ENCODE data around the gene CEP295NL.
"Not testable (repeated sequence)": the region's sequence is repeated elsewhere in the genome, so short reads cannot be mapped to it uniquely, and the experiment has no call there.

CEP295NL gene

GRCh38 chr17:78933025-78933958 is 30.3 kb upstream of the CEP295NL start:
- in situ Hi-C loops (cut with MboI; ENCODE audit: low sequenced_read_pairs), result no loop called here

DNA sequence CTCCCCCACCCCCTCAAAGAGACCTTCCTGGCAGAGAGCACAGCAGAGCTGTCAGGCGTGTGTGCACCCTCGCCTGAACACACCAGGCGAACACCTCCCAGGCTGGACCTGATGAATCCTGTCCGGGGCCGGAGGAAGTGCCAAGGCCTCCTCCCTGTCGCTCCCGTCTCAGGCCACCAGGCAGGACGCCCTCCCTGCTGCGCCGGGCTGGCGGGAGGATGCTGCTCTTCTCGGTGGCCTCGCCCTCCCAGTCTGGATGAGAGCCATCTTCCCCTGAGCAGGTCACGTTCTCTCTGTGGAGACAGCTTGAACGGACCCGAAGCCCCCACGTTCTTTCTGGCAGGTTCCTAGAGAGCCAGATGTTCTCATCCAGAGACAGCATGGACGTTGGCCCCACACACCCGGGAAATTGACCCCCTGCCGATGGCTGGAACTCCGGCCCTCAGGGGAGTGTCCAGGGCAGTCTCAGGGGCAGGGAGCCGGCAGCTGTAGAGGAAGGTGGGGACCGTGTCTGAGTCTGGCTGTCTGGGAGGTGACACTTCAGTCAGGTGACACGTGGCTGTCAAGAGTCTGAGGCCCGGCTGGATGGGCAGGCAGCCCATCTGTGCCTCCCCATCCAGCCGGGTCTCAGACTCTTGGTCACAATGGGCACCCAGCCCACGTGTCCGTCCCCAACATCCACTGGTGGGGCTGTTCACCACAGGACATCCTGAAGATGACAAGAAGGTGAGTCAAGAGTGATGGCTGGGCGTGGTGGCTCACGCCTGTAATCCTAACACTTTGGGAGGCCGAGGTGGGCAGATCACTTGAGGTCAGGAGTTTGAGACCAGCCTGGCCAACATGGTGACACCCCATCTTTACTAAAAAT is 27.1 kb upstream of the CEP295NL start:
- in situ Hi-C loops (cut with MboI; ENCODE audit: low sequenced_read_pairs), result no loop called here

GRCh38 chr17:78925662-78926555 is 22.9 kb upstream of the CEP295NL start:
- in situ Hi-C loops (cut with MboI; ENCODE audit: low sequenced_read_pairs), result no loop called here

DNA sequence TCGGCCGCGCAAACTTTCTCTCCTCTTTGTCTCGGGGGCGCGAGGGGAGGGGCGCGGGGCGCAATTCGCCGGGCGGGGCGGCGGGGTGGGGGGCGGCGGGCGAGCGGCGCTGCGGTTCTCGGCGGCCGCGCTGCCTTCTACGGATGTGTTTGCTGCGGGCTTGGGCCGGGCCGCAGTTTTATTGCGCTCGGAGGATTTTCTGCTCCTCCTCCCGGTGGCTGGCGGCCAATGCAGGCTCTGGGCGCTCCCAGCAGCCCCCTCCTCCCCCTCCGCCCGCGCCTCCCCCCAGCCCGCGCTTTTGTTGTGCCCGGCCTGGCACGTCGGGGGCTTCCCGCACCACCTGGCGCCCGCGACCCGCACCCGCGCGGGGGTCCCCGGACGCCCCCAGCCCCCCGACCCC is 22.2 kb upstream of the CEP295NL start, which contains the start of gene TIMP2:
TSS of gene TIMP2 (minus strand) at position 154 of the 400 bp plus-strand sequence. CDS start 299 bp downstream, outside the sequence.
- in situ Hi-C loops (cut with MboI; ENCODE audit: low sequenced_read_pairs), result no loop called here

GRCh38 chr17:78924481-78925151 is 21.6 kb upstream of the CEP295NL start:
- in situ Hi-C loops (cut with MboI; ENCODE audit: low sequenced_read_pairs), result no loop called here

DNA sequence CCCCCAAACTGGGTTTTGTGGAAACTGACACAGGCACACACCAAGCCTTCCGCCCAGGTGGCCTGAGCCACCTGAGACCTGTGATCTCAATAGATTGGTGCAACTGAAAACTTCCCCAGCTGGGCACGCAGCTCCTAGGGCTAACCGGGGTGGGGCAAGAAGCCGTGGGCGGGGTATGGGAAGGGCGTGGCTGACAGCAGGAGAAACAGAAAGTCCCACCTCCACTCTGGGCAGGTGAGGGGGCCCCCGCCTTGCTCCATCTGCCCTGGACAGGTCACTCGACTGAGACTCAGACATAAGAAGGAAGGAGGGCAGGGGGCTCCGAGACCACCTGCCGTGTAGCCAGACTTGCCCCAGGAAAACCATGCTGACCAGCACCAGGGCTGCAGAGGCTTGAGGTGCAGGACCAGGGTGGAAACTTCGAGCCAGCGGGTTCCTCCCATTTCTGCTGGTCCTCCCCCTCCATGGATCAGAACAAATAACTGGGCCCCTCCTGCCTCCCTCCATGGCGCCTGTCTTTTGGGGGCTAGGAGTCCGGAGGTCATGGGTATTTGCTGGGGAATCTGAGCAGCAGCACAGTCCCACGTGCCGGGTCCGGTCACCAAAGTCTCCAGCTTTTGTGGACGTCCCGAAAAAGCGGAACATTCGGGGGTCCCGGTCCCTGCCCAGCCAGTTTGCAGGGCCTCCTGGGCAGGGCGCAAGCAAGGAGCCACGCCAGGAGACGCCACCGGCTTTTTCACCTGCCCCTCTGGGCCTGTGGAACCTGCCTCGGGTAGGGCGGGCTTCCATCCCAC is 20.9 kb upstream of the CEP295NL start:
- in situ Hi-C loops (cut with MboI; ENCODE audit: low sequenced_read_pairs), result no loop called here

DNA sequence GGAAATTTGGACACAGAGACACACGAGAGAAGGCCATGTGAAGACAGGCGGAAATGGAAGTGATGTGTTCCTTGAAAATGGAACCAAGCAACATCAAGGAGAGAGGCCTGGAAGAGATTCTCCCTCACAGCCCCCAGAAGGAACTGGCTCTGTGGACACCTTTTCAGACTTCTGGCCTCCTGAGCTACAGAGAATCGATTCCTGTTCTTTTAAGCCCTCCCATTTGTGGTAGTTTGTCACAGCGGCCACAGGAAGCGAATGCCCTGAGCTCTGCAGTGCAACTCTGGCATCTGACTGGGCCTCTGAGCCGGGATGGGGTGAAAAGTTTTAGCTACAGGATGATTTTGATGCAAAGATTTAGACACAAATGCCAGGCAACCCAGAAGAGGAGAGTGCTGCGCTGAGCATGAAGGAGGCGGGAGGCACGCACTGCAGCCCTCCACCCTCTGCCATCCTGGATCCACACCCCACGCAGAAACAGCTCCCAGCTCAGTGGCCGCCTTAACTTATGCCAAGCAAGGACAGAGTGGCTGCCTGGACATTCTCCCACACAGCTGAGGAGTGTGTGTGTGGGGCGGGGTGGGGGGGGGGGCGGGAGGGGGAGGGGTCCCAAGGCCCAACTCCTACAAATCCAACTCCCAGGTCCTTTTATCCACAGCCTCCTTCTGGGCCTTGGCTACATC is 20.0 kb upstream of the CEP295NL start:
- in situ Hi-C loops (cut with MboI; ENCODE audit: low sequenced_read_pairs), result no loop called here

- in situ Hi-C loops (cut with MboI; ENCODE audit: low sequenced_read_pairs), result no loop called here
Measured at GRCh38 chr17:78921437-78921971, 18.5 kb upstream of the CEP295NL start.

DNA sequence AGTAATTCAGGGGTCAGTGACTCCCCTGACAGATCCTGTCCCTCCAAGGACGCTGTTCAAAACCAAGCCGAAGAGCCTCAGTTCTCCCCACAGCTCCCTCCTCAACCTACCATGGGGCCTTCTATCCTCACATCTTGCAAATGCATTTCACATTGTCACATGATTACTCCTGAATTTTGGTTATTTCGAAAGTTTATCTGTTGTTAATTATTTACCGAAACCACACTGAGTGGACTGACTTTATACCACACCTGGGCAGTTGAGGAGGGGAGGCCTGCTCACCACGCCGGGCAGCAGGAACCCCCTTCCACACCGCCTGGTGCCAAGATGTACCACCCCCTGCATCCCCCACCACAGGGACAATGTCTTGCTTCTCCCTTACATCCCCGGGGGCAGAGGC is 17.5 kb upstream of the CEP295NL start:
- in situ Hi-C loops (cut with MboI; ENCODE audit: low sequenced_read_pairs), result no loop called here

DNA sequence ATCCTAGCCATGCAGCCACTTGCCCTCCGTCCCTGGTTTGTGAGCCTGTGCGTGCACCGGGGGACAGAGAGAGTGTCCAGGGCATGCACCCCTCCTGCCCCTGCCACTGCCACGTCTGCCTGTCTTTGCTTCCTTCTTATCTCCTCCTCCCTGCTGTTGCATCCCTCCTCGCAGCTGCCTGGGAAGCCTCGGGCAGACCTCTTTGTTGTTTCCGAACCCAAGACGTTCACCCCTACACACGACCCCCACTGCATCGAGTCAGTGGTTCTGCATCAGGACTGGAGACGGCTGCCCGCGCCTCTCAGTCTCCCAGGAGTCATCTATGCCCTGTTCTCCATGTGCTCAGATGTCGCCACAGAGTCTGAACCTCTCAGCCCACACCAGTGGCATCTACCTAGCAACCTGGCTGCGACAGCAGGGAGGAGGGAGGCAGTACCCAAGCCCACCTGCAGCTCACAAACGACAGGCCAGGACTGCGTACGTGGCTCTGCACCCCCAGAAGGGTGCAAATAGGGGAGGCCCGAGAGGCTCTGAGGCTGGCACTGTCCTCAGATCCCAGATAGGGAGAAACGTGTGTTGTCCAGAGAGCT is 17.0 kb upstream of the CEP295NL start:
- in situ Hi-C loops (cut with MboI; ENCODE audit: low sequenced_read_pairs), result no loop called here

DNA sequence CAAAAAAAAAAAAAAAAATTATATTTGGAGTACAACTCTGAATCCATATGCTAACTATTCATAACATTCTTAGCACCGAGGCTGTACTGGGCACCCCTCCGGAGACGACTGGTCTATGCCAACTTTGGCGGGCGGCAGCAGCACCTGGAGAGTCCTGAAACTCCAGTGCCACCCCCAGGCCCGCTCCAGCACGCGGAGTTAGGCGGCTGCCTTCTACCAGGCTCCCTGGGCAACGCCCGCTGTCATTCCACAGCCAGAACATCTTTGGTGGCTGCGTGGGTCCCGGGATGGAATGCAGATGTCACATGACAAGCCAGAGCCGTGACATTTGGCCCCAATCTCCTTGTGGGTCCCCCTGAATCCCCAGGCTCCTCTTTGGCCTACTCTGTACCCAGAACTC is 16.0 kb upstream of the CEP295NL start:
- in situ Hi-C loops (cut with MboI; ENCODE audit: low sequenced_read_pairs), result no loop called here

GRCh38 chr17:78917451-78918275 is 14.7 kb upstream of the CEP295NL start:
- in situ Hi-C loops (cut with MboI; ENCODE audit: low sequenced_read_pairs), result no loop called here

- in situ Hi-C loops (cut with MboI; ENCODE audit: low sequenced_read_pairs), result no loop called here
Measured at GRCh38 chr17:78915872-78916632, 13.1 kb upstream of the CEP295NL start.

DNA sequence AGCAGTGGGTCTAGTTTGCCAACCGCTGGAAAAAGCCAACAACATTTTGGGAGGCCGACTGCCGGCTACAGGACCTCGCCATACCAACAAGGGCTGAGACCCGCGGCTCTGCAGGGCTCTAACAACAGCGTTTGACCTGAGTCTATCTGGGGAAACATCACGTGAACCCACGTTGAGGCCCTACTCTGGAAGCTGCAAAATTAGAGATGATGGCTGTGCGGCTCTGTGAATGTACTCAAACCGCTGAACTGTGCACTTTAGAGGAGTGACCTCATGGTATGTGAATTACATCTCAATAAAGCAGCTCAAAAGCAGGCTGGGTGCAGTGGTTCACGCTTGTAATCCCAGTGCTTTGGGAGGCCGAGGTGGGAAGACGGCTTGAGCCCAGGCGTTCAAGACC is 10.1 kb upstream of the CEP295NL start:
- in situ Hi-C loops (cut with MboI; ENCODE audit: low sequenced_read_pairs), result no loop called here

DNA sequence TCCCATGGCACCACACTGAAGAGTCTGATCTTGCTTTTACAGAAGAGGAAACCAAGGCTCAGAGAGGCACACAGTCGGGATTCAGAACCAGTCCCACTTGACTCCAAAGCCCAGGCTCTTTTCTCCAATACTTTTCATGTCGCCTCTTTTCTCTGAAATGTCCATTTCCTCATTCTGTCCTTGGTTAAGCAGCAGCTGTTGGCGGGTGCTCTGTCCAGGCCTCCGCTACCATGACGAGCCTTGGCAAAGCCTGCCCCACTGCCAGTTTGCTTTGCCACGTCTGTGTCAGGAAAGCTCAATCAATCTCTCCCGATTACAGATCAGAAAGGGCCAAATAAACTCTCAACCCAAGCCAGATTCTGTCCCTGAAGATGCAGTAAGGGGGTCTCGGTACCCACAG is 9.1 kb upstream of the CEP295NL start:
- in situ Hi-C loops (cut with MboI; ENCODE audit: low sequenced_read_pairs), result no loop called here

DNA sequence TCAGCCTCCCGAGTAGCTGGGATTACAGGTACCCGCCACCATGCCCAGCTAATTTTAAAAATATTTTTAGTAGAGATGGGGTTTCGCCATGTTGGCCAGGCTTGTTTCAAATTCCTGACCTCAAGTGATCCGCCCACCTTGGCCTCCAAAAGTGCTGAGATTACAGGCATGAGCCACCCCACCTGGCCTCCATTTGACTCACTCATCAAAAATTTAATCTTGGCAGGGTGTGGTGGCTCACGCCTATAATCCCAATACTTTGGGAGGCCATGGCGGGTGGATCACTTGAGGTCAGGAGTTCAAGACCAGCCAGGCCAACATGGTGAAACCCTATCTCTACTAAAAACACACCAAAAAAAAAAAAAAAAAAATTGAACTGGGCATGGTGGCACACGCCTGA is 8.5 kb upstream of the CEP295NL start:
- in situ Hi-C loops (cut with MboI; ENCODE audit: low sequenced_read_pairs), result not testable (repeated sequence)
